ENCODE measurements around the gene LRRC4C. TPM values are rescaled to one million over a fixed set of nuclear protein-coding genes. Genes with fewer than 3 reads are reported as not detected.
"Not testable (repeated sequence)": the region's sequence is repeated elsewhere in the genome, so short reads cannot be mapped to it uniquely, and the experiment has no call there.

LRRC4C gene
- polyA plus RNA-seq, 12 donors: 1.9 to 7.3 (median 3.2) TPM; not detected in 1

DNA sequence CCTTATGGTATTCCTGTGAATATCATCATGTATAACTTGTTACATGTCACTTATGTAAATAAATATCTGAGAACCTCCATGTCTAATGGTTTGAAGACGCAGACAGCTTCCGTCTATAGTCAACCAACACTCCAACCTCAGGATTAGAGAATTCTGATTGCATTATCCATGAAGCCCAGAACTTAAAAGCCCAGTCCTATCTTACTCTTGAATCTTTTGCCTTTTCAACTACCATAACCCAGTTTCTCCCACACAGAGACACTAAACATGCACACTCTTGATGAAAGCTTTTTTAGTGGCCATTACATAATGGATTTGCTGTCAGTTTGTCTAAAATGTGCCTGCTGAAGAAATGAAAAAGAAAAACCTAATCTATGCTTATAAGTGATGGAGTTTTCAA lies 1219.2 kb downstream of the LRRC4C start:
- no peak for DNase-seq

GRCh38 chr11:40236526-40236925 lies 1222.9 kb downstream of the LRRC4C start:
- DNase-seq: no peak

GRCh38 chr11:40235841-40236240 lies 1223.6 kb downstream of the LRRC4C start:
- no peak for DNase-seq

GRCh38 chr11:40230821-40231220 lies 1228.6 kb downstream of the LRRC4C start:
- DNase-seq: no peak

GRCh38 chr11:40228662-40229061 lies 1230.8 kb downstream of the LRRC4C start:
- no peak for DNase-seq

GRCh38 chr11:40227730-40228129 lies 1231.7 kb downstream of the LRRC4C start:
- no peak for DNase-seq

DNA sequence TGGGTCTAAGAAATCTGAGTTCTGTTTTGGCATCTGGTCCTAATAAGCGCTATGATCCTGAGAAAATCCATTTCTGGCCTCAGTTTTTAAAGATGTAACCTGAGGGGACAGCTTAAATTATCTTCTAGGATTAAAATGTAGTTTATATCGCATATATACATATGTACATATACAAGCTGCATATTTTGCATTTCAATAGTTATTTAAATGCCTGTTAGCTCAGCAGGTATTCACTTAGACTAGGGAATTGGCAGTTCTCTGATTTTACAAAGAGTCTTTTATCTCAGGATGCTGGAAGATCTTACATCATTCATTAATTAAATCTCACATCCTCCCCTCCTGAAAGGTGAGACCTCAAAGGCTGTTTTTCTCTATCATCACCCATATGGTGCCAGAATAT lies 1232.8 kb downstream of the LRRC4C start:
- no peak for DNase-seq

GRCh38 chr11:40223596-40224330 lies 1235.7 kb downstream of the LRRC4C start:
- DNase-seq: no peak

DNA sequence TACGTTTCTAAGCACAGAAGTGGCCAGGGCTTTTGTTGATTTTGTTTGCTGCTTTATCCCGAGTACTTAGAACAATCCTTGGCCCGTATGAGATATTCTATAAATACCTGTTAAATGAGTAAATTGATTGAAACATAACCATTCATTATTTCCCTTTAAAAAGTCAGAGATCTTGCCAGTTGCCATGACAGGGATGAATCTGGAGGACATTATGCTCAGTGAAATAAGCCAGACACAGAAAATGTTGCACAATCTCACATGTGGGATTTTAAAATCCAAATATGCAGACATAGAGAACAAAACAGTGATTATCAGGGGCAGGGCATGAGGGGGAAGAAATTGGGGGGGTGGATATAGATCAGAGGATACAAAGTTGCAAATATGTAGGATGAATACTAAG lies 1240.1 kb downstream of the LRRC4C start:
- no peak for DNase-seq

DNA sequence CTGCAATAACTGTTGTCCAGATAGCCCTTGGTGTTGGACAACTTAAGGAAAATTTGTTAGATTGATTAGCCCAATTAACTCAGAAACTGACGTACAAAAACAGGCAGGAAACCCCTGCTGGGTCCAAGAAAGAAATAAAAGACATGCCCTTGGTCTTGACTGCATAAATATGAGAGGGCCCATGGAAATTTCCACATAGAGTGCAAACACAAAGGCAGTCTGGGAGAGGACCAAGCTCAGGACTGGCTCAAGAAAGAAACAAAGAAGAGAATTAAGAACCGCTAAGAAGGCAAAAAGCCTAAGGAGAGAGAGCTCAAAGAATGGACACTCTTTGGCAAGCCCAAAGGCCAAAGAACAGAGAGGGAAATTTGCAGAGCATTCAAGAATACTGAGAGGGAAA lies 1243.9 kb downstream of the LRRC4C start:
- no peak for DNase-seq

DNA sequence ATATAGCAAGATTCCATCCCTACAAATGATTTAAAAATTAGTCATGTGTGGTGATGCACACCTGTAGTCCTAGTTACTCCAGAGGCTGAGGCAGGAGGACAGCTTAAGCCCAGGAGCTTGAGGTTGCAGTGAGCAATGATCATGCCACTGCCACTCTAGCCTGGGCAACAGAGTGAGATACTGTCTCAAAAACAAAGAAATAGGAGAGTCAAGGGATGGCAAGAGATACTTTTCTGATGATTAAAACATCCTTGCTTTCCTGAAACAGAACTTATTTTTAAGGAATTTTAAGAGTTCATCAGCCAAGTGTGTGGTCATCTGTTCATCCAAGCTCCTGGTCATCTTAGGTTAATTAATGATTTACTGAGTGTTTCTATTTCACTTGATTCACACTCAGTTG lies 1252.0 kb downstream of the LRRC4C start:
- no peak for DNase-seq

- no peak for DNase-seq
Measured at GRCh38 chr11:40204228-40204627, 1255.2 kb downstream of the LRRC4C start.

DNA sequence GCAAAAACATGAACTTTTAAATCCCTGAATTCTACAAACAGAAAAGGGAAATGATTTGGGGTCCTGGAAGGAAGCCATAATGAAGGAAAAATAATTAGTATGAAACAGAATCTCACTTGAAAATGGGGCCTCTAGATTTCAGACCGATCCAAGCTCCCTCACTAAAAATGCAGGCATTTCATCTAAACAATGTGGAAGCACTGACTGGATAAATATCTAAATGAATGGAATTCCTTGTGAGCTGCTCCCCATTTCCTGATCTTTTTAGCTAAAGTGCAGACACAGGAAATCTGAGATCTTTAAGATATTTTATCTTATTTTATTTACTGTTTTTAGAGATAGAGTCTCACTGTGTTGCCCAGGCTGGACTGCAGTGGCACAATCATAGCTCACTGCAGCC lies 1255.8 kb downstream of the LRRC4C start:
- DNase-seq: no peak

GRCh38 chr11:40202589-40203270 lies 1256.7 kb downstream of the LRRC4C start:
- DNase-seq: no peak

GRCh38 chr11:40192590-40192989 lies 1266.9 kb downstream of the LRRC4C start:
- DNase-seq: not testable (repeated sequence)

GRCh38 chr11:40190294-40190693 lies 1269.2 kb downstream of the LRRC4C start:
- no peak for DNase-seq

DNA sequence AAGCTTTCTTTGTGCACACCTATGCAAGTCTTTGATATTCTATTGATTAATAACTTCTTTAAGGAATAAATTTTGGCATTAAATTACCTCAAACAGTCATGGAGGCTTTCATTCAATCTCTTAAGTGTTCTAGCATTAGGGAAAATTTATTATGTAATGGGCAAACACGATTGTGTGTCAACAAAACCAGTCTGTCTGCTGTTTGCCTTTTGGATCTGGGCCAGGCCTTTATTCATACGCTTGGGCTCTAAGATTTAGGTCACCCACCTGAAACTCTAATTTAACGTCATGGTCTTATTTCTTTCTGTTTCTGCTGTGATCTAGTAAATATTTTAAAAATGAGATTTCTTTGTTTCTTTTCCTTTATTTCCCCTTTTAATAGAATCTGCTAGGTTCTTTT lies 1270.6 kb downstream of the LRRC4C start:
- no peak for DNase-seq

DNA sequence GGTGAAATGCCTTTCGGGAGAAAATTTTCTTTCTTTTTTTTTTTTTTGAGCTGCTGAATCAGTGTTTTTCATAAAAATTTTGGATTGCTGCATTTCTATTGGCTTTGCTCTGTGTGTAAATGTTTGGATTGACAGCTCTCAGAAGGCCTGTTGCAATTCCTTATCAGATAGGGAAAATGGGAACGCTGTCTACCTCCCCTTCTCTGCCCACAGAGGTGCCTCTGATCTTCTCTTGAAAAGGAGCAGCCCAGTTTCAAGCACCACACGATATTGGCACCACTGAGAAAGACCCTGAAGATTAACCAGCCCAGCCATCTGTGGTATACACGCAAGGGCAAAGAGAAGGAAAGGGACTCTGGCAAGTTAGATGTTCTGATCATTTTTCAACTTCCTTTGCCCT lies 1272.2 kb downstream of the LRRC4C start:
- DNase-seq: no peak

DNA sequence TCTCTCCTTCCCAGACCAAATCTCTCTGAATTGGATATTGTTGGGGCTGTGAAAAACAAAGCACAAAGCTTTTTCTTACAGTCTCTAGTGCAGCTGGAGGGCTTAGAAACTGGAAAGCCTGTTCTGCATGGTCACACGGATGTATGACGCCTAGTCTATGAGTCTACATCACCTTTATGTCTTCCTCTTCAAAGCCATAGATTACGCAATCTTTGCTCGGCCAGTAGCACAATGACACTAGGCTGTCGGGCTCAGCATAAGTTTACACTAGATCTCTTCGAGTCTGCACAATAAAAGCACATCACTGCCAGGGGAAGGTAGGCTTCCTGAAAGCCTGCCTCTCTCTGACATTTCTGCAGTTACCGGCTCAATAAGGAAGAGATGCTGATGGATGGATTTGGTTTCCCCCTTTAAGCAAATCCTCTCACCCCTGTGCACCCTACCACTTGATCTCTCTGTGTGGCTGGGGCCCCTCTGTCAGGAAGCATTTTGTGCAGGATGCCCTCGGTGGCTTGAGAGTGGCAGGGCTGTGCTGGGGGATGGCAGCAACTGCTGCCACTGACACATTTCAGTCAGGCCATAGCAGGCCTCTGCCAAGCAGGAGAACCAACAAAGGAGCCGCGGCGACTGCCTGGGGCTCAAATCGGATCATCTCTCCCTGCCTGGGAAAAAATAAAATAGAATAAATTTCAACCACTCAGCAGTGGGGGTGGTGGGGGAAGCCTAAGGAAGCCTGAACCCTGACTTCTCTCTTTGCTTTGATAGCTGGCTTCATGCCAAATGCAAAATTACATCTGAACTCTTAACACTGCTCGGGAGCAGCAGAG lies 1272.8 kb downstream of the LRRC4C start:
- no peak for DNase-seq

DNA sequence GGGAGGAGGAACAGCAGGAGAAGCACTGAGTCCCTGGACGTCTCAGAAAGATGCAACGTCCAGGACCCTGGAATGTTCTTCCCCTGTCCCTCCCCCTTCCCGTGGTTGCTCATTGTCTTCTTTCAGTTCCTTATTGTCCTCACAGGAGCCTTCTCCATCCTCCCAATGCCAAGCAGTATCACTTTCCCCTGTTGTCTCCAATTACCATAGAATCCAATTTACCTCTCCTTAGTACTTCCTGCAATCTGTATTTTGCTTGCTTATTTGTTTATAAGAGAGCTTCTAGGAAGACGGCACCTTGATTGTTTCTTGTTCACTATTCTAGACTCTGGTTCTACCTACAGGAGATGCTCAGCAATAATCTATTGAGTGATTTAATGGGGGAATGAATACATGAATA lies 1273.7 kb downstream of the LRRC4C start:
- no peak for DNase-seq

DNA sequence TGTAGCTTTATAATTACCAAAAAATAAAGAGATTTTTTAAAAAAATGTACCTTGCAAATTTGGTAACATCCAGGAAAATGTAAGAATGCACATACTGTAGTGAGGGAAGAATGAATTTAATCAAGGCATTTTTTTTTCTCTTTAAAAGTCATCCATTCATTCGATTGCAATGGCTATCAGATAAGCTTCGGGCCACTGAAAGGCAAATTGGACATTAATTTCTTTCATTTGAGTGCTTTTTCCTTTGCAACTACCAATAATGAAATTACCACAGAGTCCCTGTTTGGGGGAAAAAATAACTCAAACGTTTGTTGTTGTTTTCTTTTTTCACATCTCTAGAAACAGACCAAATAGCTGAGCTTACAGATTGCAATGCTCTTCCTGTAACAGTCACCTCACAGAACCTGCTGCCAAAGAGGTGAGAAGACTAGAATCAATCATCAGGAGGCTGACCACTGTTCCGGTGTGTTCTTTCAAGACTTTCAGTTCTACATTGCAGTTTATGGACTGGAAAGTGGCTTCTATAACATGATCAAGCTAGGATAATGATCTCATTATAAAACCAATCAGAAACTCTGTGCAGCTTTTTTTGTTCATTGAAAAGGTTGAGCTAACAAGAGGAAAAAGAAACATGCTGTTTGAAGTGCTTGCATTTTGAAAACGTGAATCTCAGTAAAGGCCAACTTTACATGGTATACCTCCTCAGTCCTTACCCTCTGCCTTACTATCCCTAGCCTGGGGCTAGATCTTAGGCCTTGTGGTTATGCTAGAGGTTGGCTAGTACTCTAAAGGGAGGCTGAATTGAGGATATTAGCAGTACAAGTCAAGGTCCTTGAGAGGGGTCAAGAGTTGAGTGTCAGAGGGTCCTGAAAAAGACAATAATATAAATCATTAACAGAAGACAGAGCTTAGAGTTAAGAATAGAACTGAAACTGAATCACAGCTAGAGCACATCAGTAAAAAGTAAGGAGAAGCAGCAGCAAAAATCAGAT lies 1276.1 kb downstream of the LRRC4C start:
- DNase-seq: no peak
